Gastroesophageal sphincter (tissue), 3 donors: ENCODE data around the gene ATXN2L.
"Not testable (repeated sequence)": the region's sequence is repeated elsewhere in the genome, so short reads cannot be mapped to it uniquely, and the experiment has no call there.

Experiments used
- EP300 ChIP-seq: sonication (generic); formaldehyde crosslinking; IDR thresholded peaks from one replicate; pipeline ENCODE4 v1.6.1; 2017; ENCODE audit warnings: antibody characterized with exemption, mild to moderate bottlenecking
- POLR2A ChIP-seq, 2 donors: fragments of 450-650 bp; IDR thresholded peaks; one replicate each; pipeline ENCODE4 v1.6.1; 2017; ENCODE audit warnings: antibody characterized with exemption in 2 of 2, mild to moderate bottlenecking in 2 of 2, moderate library complexity in 1 of 2
- POLR2AphosphoS5 ChIP-seq: sonication (generic); formaldehyde crosslinking; IDR thresholded peaks from one replicate; pipeline ENCODE4 v1.6.1; 2017; ENCODE audit warnings: antibody characterized with exemption
- TF ChIP-seq, protein P1 (sequence below), 4 experiments: fragments of 200-600 bp in 2 of 4; fragments of 450-650 bp in 2 of 4; sonication (generic) in 1 of 4; IDR thresholded peaks; one replicate each; pipeline ENCODE4 v1.5.1; 2017 to 2019; ENCODE audit warnings: antibody characterized with exemption in 4 of 4, mild to moderate bottlenecking in 2 of 4, moderate library complexity in 2 of 4

- TF ChIP-seq, protein P1, sequence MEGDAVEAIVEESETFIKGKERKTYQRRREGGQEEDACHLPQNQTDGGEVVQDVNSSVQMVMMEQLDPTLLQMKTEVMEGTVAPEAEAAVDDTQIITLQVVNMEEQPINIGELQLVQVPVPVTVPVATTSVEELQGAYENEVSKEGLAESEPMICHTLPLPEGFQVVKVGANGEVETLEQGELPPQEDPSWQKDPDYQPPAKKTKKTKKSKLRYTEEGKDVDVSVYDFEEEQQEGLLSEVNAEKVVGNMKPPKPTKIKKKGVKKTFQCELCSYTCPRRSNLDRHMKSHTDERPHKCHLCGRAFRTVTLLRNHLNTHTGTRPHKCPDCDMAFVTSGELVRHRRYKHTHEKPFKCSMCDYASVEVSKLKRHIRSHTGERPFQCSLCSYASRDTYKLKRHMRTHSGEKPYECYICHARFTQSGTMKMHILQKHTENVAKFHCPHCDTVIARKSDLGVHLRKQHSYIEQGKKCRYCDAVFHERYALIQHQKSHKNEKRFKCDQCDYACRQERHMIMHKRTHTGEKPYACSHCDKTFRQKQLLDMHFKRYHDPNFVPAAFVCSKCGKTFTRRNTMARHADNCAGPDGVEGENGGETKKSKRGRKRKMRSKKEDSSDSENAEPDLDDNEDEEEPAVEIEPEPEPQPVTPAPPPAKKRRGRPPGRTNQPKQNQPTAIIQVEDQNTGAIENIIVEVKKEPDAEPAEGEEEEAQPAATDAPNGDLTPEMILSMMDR (IDR thresholded peaks at IDR 0.05), result not testable (repeated sequence)
- not testable (repeated sequence) for TF ChIP-seq EP300; POLR2AphosphoS5; POLR2A (IDR thresholded peaks at IDR 0.05)
Observed at GRCh38 chr16:28867646-28868045, 44.8 kb downstream of the ATXN2L start.
